ENCODE results near the gene COX15. TPM values are rescaled to one million over a fixed set of nuclear protein-coding genes. Genes with fewer than 3 reads are reported as not detected.

The COX15 gene
- total and polyA plus RNA-seq, 2 of the 8 experiments (the other 6 are each of a cell fraction or from before 2014, with no cell fraction given): 17.5 to 36.6 TPM

GRCh38 chr10:99695761-99696160 lies 36.2 kb downstream of the COX15 start:
- H3K79me1 ChIP-seq (ENCODE audit: low read depth, low read length): no peaks in the 10 kb centered on the region
- no peak overlapping the region for H2BK12ac ChIP-seq (ENCODE audit: low read depth, low read length)
- no peaks in the 10 kb centered on the region for H3K23me2 ChIP-seq (ENCODE audit: low read depth, low read length)
- WGBS, 2 experiments (ENCODE audit: extremely low coverage in 1 of 2, insufficient coverage in 1 of 2, insufficient read length in 1 of 2, insufficient replicate concordance in 2 of 2, low coverage in 1 of 2, low lambda C conversion rate in 2 of 2, missing lambda C conversion rate in 1 of 2): 86% methylated on average over 6 of the region's 6 CpGs; no CpG with 5 or more reads in 1 of the 2 experiments
- H3K18ac ChIP-seq (ENCODE audit: extremely low read depth, low read length): no peak overlapping the region
- H4K8ac ChIP-seq (ENCODE audit: extremely low read depth, insufficient read depth, low read length): no peak overlapping the region
- FAIRE-seq: no peak
- H3K9ac ChIP-seq (replicated peaks in 1 of 4; ENCODE audit: extremely low read depth in 1 of 4, low read depth in 3 of 4, low read length in 3 of 4): no peak overlapping the region
- H3K4ac ChIP-seq (replicated peaks; ENCODE audit: insufficient read length, low read depth, low read length): no peak overlapping the region
- ChIA-PET POLR2A (ENCODE audit: partially characterized antibody) (no interaction called here), CTCF (ENCODE audit: partially characterized antibody) (no interaction called here)
- no peak for TF ChIP-seq ZNF274 (IDR thresholded peaks at IDR 0.05; ENCODE audit: borderline replicate concordance, extremely low read depth, low read length)
- TF ChIP-seq NRF1 (IDR thresholded peaks at IDR 0.05; ENCODE audit: low read depth, low read length): no peak
- TF ChIP-seq SP4 (IDR thresholded peaks at IDR 0.05; ENCODE audit: low read length): no peak
- TF ChIP-seq ATF3 (IDR thresholded peaks at IDR 0.05; ENCODE audit: insufficient read depth, low read depth, low read length): no peak
- no peak for TF ChIP-seq MAFK (IDR thresholded peaks at IDR 0.05; ENCODE audit: low read depth, low read length)
- no peak for TF ChIP-seq RFX5 (IDR thresholded peaks at IDR 0.05; ENCODE audit: borderline replicate concordance, low read depth, low read length)
- no peak for TF ChIP-seq RBBP5 (IDR thresholded peaks at IDR 0.05; ENCODE audit: borderline replicate concordance, low read depth, low read length)
- no peak for TF ChIP-seq FOSL1 (IDR thresholded peaks at IDR 0.05; ENCODE audit: insufficient read depth, low read depth, low read length)
- no peak for TF ChIP-seq GABPA (IDR thresholded peaks at IDR 0.05; ENCODE audit: borderline replicate concordance, insufficient read depth, low read length)
- TF ChIP-seq SAP30 (IDR thresholded peaks at IDR 0.05; ENCODE audit: insufficient read depth, insufficient replicate concordance, low read length): no peak
- no peak for TF ChIP-seq KDM1A (IDR thresholded peaks at IDR 0.05; ENCODE audit: borderline replicate concordance, low read length)
- TF ChIP-seq SUZ12 (IDR thresholded peaks at IDR 0.05; ENCODE audit: low read length): no peak
- no peak for TF ChIP-seq SP2 (IDR thresholded peaks at IDR 0.05; ENCODE audit: low read length)
- TF ChIP-seq JUN (IDR thresholded peaks at IDR 0.05; ENCODE audit: low read depth, low read length): no peak
- no peak for TF ChIP-seq TBP (IDR thresholded peaks at IDR 0.05; ENCODE audit: low read depth, low read length)
- H4K5ac ChIP-seq (ENCODE audit: insufficient read length, low read depth, low read length): no peak overlapping the region
- peaks cover 1% of the 10 kb centered on the region in 2 experiments for H4K20me1 ChIP-seq (replicated peaks in 1 of 2; ENCODE audit: control insufficient read depth in 1 of 2, insufficient read depth in 2 of 2, low read length in 2 of 2)
- H2BK5ac ChIP-seq (ENCODE audit: low read depth, low read length): no peak overlapping the region
- H3K56ac ChIP-seq (replicated peaks; ENCODE audit: insufficient read length, low read depth, low read length): no peak overlapping the region
- H3K36me3 ChIP-seq (ENCODE audit: control insufficient read depth in 2 of 4, insufficient read depth in 4 of 4, low read length in 3 of 4): peaks cover 5 to 35% (median 14%) of the 10 kb centered on the region in 4 experiments; a peak in 7 of 8 replicates
- H2BK15ac ChIP-seq (ENCODE audit: low read length): no peak overlapping the region
- no peaks in the 10 kb centered on the region for H3K79me2 ChIP-seq (ENCODE audit: control insufficient read depth in 1 of 2, insufficient read depth in 2 of 2, low read length in 2 of 2)
- no peaks in the 10 kb centered on the region for H3K4me1 ChIP-seq (replicated peaks in 1 of 4; ENCODE audit: control insufficient read depth in 3 of 4, insufficient read depth in 4 of 4, low read length in 3 of 4)
- no peak overlapping the region for H2AFZ ChIP-seq (ENCODE audit: low read length)
- H2BK120ac ChIP-seq (replicated peaks; ENCODE audit: low read depth, low read length): no peak overlapping the region
- H3K14ac ChIP-seq (ENCODE audit: insufficient read length): no peak overlapping the region
- no peak overlapping the region for H2BK20ac ChIP-seq (ENCODE audit: low read length)
- H3K9me3 ChIP-seq (ENCODE audit: insufficient read depth in 2 of 2, low read depth in 1 of 2, low read length in 1 of 2): no peaks in the 10 kb centered on the region
- H3K4me2 ChIP-seq (ENCODE audit: insufficient read depth in 1 of 2, low read depth in 2 of 2, low read length in 2 of 2): no peak overlapping the region
- H3K4me3 ChIP-seq (ENCODE audit: extremely low read depth in 1 of 4, insufficient read depth in 2 of 4, low read depth in 3 of 4, low read length in 4 of 4): no peak overlapping the region
- no peak overlapping the region for H3K23ac ChIP-seq (ENCODE audit: insufficient read length)
- no peak for DNase-seq (ENCODE audit: low read depth in 1 of 2, low spot score in 2 of 2)
- H3K27me3 ChIP-seq (replicated peaks in 1 of 4; ENCODE audit: control insufficient read depth in 3 of 4, extremely low read depth in 1 of 4, insufficient read depth in 3 of 4, low read length in 3 of 4): no peaks in the 10 kb centered on the region
- no peak overlapping the region for H2AK5ac ChIP-seq (ENCODE audit: low read depth, low read length)
- no peak overlapping the region for H3K27ac ChIP-seq (ENCODE audit: low read depth, low read length)
- H4K91ac ChIP-seq (replicated peaks; ENCODE audit: insufficient read length, low read length): no peak overlapping the region
